GM23338 (cell line): ENCODE results near the gene KRT78. TPM values are rescaled to one million over a fixed set of nuclear protein-coding genes. Genes with fewer than 3 reads are reported as not detected.
"Not testable (repeated sequence)": the region's sequence is repeated elsewhere in the genome, so short reads cannot be mapped to it uniquely, and the experiment has no call there.

Source experiments
- ATAC-seq: fragments of 200-7000 bp; cut with Tn5 transposase; 3 replicates; pipeline ENCODE4 v1.9.1; 2020
- DNase-seq: peaks from one replicate; pipeline ENCODE4 v3.0.0-alpha.2; 2015; ENCODE audit warnings: low spot score
- H2AFZ ChIP-seq: fragments of 200-600 bp; sonication (generic); 2 replicates; pipeline ENCODE4 v1.8.0; 2016; ENCODE audit warnings: antibody characterized with exemption, mild to moderate bottlenecking, moderate library complexity
- H3F3A ChIP-seq: fragments of 200-600 bp; sonication (generic); replicated peaks from 2 replicates; pipeline ENCODE4 v1.8.0; 2017; ENCODE audit warnings: antibody characterized with exemption, mixed run types, low read depth
- H3K27ac ChIP-seq: fragments of 200-600 bp; sonication (generic); 2 replicates; pipeline ENCODE4 v1.6.1; 2016; ENCODE audit warnings: low read depth
- H3K27me3 ChIP-seq: fragments of 200-600 bp; sonication (generic); 2 replicates; pipeline ENCODE4 v1.8.0; 2016; ENCODE audit warnings: mild to moderate bottlenecking, mixed run types, moderate library complexity; ENCODE audit not compliant: insufficient read depth
- H3K36me3 ChIP-seq: fragments of 200-600 bp; sonication (generic); 2 replicates; pipeline ENCODE4 v1.8.0; 2016; ENCODE audit warnings: mild to moderate bottlenecking; ENCODE audit not compliant: insufficient read depth
- H3K4me1 ChIP-seq: fragments of 200-600 bp; sonication (generic); 2 replicates; pipeline ENCODE4 v1.8.0; 2016; ENCODE audit warnings: mild to moderate bottlenecking, moderate library complexity; ENCODE audit not compliant: insufficient read depth
- H3K4me2 ChIP-seq: fragments of 200-600 bp; sonication (generic); 2 replicates; pipeline ENCODE4 v1.7.1; 2017; ENCODE audit warnings: mixed run types
- H3K4me3 ChIP-seq: fragments of 200-600 bp; sonication (generic); 2 replicates; pipeline ENCODE4 v1.6.1; 2016; ENCODE audit warnings: mixed run types
- H3K79me2 ChIP-seq: fragments of 200-600 bp; sonication (generic); replicated peaks from 2 replicates; pipeline ENCODE4 v1.8.0; 2017; ENCODE audit warnings: mild to moderate bottlenecking; ENCODE audit not compliant: insufficient read depth
- H3K9me2 ChIP-seq: fragments of 200-600 bp; sonication (generic); 2 replicates; pipeline ENCODE4 v1.8.0; 2017; ENCODE audit not compliant: insufficient read depth
- H4K20me1 ChIP-seq: fragments of 200-600 bp; sonication (generic); replicated peaks from 2 replicates; pipeline ENCODE4 v1.8.0; 2017; ENCODE audit warnings: mild to moderate bottlenecking; ENCODE audit not compliant: insufficient read depth
- H3K27ac Mint-ChIP-seq: 2 replicates; pipeline ENCODE4 v1.8.0; 2020; ENCODE audit warnings: inconsistent platforms, mild to moderate bottlenecking, moderate library complexity, mixed read lengths
- H3K27me3 Mint-ChIP-seq: 3 replicates; pipeline ENCODE4 v1.8.0; 2022; ENCODE audit warnings: low read depth, mild to moderate bottlenecking, moderate library complexity, mixed read lengths, inconsistent platforms; ENCODE audit not compliant: insufficient read depth, poor library complexity
- H3K36me3 Mint-ChIP-seq: 3 replicates; pipeline ENCODE4 v1.8.0; 2021; ENCODE audit warnings: low read depth, mild to moderate bottlenecking, inconsistent platforms, moderate library complexity, mixed read lengths
- H3K4me1 Mint-ChIP-seq: 3 replicates; pipeline ENCODE4 v1.8.0; 2020; ENCODE audit warnings: mild to moderate bottlenecking, inconsistent platforms, mixed read lengths
- H3K4me3 Mint-ChIP-seq: 3 replicates; pipeline ENCODE4 v1.8.0; 2021; ENCODE audit warnings: moderate library complexity, mild to moderate bottlenecking, inconsistent platforms, mixed read lengths
- H3K9me3 Mint-ChIP-seq: 3 replicates; pipeline ENCODE4 v1.8.0; 2020; ENCODE audit warnings: moderate library complexity, mild to moderate bottlenecking, inconsistent platforms, mixed read lengths
- CREB1 ChIP-seq: fragments of 250-450 bp; sonication (Bioruptor Pico); IDR thresholded peaks from 2 replicates; pipeline ENCODE4 v1.5.0; 2020; ENCODE audit warnings: low read depth, mild to moderate bottlenecking, moderate library complexity
- EZH2 ChIP-seq: fragments of 200-600 bp; sonication (generic); IDR thresholded peaks from one replicate; pipeline ENCODE4 v1.8.0; 2017; ENCODE audit warnings: antibody characterized with exemption, mild to moderate bottlenecking, low read depth; ENCODE audit not compliant: unreplicated experiment
- NANOG ChIP-seq: IDR thresholded peaks from 2 replicates; pipeline ENCODE4 v1.6.1; 2016; ENCODE audit warnings: antibody characterized with exemption, borderline replicate concordance
- STAT1 ChIP-seq: IDR thresholded peaks from one replicate; pipeline ENCODE4 v1.6.1; 2016; ENCODE audit warnings: antibody characterized with exemption; ENCODE audit not compliant: unreplicated experiment
- ZNF114 ChIP-seq: fragments of 250-450 bp; sonication (Bioruptor Pico); IDR thresholded peaks from 2 replicates; pipeline ENCODE4 v1.5.0; 2020; ENCODE audit warnings: mild to moderate bottlenecking, moderate library complexity
- polyA plus RNA-seq: library from polyadenylated mRNA; unstranded; fragments of >200 nt; fragmentation: Nextera tagmentation; extraction: Ambion mirVana; gene quantifications from 2 replicates; pipeline ENCODE4 v1.2.1, GENCODE V29; 2016
- total RNA-seq: library from RNA; depleted of rRNA; stranded (reverse); fragments of >200 nt; shearing (Covaris generic); gene quantifications from 2 replicates; pipeline ENCODE4 v1.2.3, GENCODE V29; 2014
- TF ChIP-seq, protein P1 (sequence below): fragments of 250-450 bp; sonication (Bioruptor Pico); IDR thresholded peaks from 2 replicates; pipeline ENCODE4 v1.5.0; 2020; ENCODE audit warnings: mild to moderate bottlenecking, moderate library complexity

KRT78 gene
- total and polyA plus RNA-seq, 2 experiments from 2014 or later, result not detected

DNA sequence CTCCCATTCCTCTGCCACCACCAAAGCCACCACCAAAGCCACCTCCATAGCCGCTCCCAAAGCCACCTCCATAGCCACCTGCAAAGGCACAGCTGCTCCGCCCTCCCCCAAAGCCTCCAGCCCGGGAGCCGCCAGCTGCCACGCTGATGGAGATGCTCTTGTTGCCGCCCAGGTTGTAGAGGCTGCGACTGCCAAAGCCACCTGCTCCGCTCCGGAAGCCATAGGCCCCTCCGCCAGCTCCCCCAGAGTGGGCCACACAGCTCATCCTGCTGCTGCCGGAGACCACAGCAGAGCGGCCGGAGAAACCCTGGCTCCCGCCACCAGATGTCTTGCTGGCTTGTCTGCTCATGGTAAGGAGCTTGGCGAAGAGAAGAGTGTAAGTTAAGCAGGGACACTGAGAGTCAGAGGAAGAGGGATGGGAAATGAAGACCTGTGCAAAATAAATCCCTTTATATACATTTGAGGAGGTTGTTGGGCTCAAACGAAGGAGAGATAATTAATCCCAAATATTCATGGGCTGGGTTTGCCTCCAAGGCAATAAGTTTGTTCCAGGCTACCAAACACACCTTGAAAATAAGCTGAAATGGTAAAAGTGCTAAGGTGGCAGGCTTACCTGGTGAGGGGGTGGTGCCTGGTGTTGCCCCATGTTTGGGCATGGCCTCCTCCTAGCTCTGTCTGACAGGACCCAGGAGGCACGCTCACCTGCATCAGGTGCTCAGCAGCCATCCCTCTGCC, 52.9 kb downstream of the KRT78 start, which contains the start of gene KRT3:
Gene KRT3, minus strand, starts transcription at position 424 of the 735 bp plus-strand sequence. Its CDS starts 75 bp downstream, at position 349.
- Histone ChIP-seq H4K20me1 (no peaks in the 10 kb centered on the region), H3K9me2 (peaks cover 7% of the 10 kb centered on the region), H2AFZ (no peak within 1 kb of the TSS), H3K4me2 (no peak within 1 kb of the TSS), H3K27ac (no peak within 1 kb of the TSS), H3K4me1 (peaks cover 17% of the 10 kb centered on the region), H3F3A (no peaks in the 10 kb centered on the region), H3K4me3 (no peak within 1 kb of the TSS), H3K36me3 (no peaks in the 10 kb centered on the region), H3K79me2 (no peaks in the 10 kb centered on the region), H3K27me3 (no peaks in the 10 kb centered on the region)
- H3K4me3 Mint-ChIP-seq, result no peak within 1 kb of the TSS
- DNase-seq (no peak), ATAC-seq (no peak)
- H3K27ac Mint-ChIP-seq, result no peak within 1 kb of the TSS
- H3K27me3 Mint-ChIP-seq, result peaks cover 13% of the 10 kb centered on the region
- TF ChIP-seq ZNF114 (CRISPR knock-in tag) (no peak), STAT1 (no peak), NANOG (no peak), CREB1 (CRISPR knock-in tag) (no peak), EZH2 (no peak)
- TF ChIP-seq, protein P1, sequence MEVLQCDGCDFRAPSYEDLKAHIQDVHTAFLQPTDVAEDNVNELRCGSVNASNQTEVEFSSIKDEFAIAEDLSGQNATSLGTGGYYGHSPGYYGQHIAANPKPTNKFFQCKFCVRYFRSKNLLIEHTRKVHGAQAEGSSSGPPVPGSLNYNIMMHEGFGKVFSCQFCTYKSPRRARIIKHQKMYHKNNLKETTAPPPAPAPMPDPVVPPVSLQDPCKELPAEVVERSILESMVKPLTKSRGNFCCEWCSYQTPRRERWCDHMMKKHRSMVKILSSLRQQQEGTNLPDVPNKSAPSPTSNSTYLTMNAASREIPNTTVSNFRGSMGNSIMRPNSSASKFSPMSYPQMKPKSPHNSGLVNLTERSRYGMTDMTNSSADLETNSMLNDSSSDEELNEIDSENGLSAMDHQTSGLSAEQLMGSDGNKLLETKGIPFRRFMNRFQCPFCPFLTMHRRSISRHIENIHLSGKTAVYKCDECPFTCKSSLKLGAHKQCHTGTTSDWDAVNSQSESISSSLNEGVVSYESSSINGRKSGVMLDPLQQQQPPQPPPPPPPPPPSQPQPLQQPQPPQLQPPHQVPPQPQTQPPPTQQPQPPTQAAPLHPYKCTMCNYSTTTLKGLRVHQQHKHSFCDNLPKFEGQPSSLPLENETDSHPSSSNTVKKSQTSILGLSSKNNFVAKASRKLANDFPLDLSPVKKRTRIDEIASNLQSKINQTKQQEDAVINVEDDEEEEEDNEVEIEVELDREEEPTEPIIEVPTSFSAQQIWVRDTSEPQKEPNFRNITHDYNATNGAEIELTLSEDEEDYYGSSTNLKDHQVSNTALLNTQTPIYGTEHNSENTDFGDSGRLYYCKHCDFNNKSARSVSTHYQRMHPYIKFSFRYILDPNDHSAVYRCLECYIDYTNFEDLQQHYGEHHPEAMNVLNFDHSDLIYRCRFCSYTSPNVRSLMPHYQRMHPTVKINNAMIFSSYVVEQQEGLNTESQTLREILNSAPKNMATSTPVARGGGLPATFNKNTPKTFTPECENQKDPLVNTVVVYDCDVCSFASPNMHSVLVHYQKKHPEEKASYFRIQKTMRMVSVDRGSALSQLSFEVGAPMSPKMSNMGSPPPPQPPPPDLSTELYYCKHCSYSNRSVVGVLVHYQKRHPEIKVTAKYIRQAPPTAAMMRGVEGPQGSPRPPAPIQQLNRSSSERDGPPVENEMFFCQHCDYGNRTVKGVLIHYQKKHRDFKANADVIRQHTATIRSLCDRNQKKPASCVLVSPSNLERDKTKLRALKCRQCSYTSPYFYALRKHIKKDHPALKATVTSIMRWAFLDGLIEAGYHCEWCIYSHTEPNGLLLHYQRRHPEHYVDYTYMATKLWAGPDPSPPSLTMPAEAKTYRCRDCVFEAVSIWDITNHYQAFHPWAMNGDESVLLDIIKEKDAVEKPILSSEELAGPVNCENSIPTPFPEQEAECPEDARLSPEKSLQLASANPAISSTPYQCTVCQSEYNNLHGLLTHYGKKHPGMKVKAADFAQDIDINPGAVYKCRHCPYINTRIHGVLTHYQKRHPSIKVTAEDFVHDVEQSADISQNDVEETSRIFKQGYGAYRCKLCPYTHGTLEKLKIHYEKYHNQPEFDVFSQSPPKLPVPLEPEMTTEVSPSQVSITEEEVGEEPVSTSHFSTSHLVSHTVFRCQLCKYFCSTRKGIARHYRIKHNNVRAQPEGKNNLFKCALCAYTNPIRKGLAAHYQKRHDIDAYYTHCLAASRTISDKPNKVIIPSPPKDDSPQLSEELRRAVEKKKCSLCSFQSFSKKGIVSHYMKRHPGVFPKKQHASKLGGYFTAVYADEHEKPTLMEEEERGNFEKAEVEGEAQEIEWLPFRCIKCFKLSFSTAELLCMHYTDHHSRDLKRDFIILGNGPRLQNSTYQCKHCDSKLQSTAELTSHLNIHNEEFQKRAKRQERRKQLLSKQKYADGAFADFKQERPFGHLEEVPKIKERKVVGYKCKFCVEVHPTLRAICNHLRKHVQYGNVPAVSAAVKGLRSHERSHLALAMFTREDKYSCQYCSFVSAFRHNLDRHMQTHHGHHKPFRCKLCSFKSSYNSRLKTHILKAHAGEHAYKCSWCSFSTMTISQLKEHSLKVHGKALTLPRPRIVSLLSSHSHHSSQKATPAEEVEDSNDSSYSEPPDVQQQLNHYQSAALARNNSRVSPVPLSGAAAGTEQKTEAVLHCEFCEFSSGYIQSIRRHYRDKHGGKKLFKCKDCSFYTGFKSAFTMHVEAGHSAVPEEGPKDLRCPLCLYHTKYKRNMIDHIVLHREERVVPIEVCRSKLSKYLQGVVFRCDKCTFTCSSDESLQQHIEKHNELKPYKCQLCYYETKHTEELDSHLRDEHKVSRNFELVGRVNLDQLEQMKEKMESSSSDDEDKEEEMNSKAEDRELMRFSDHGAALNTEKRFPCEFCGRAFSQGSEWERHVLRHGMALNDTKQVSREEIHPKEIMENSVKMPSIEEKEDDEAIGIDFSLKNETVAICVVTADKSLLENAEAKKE, result no peak
- H3K4me1 Mint-ChIP-seq, result peaks cover 15% of the 10 kb centered on the region
- no peaks in the 10 kb centered on the region for H3K36me3 Mint-ChIP-seq
- no peaks in the 10 kb centered on the region for H3K9me3 Mint-ChIP-seq

DNA sequence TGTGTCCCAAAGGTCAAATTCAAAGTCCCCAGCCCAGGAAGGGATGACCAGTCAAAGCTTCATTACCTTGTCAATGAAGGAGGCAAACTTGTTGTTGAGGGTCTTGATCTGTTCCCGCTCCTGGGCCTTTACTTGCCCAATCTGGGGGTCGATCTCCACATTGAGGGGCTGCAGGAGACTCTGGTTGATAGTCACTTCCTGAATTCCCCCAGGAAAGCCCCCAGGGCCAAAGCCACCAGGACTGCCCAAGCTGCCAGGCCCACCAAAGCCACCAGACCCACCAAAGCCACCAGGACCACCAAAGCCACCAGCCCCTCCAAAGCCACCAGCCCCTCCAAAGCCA, 53.5 kb downstream of the KRT78 start:
- DNase-seq, H3K9me2 ChIP-seq, H3K9me3 Mint-ChIP-seq, ATAC-seq, H3K4me2 ChIP-seq, H3F3A ChIP-seq, H3K79me2 ChIP-seq, H2AFZ ChIP-seq, H4K20me1 ChIP-seq, H3K4me3 Mint-ChIP-seq, H3K36me3 ChIP-seq, H3K4me3 ChIP-seq, H3K36me3 Mint-ChIP-seq, H3K27ac Mint-ChIP-seq, H3K27ac ChIP-seq, H3K27me3 ChIP-seq: not testable (repeated sequence)
- H3K4me1 ChIP-seq, result peaks cover 12% of the 10 kb centered on the region
- Mint-ChIP-seq H3K4me1 (peaks cover 14% of the 10 kb centered on the region), H3K27me3 (peaks cover 13% of the 10 kb centered on the region)
